Activated naive CD4-positive, alpha-beta T cell treated with anti-CD3 and anti-CD28 coated beads, Interleukin-2, amount 50 U/mL, for 24 hours (primary cell): ENCODE results near the gene UNC80.
A peak's percentile ranks its signal among the peaks of the same experiment; 100 is the strongest.

ENCODE experiments used
- H3K27ac Mint-ChIP-seq: one replicate; pipeline ENCODE4 v1.8.0; 2021; ENCODE audit warnings: mild to moderate bottlenecking, mixed read lengths
- H3K27me3 Mint-ChIP-seq: one replicate; pipeline ENCODE4 v1.8.0; 2021; ENCODE audit warnings: mixed read lengths
- H3K36me3 Mint-ChIP-seq: one replicate; pipeline ENCODE4 v1.8.0; 2021; ENCODE audit warnings: mixed read lengths
- H3K4me1 Mint-ChIP-seq: one replicate; pipeline ENCODE4 v1.8.0; 2021; ENCODE audit warnings: mixed read lengths
- H3K4me3 Mint-ChIP-seq: one replicate; pipeline ENCODE4 v1.8.0; 2021; ENCODE audit warnings: mild to moderate bottlenecking, mixed read lengths
- H3K9me3 Mint-ChIP-seq: one replicate; pipeline ENCODE4 v1.8.0; 2021; ENCODE audit warnings: mixed read lengths

The UNC80 gene

DNA sequence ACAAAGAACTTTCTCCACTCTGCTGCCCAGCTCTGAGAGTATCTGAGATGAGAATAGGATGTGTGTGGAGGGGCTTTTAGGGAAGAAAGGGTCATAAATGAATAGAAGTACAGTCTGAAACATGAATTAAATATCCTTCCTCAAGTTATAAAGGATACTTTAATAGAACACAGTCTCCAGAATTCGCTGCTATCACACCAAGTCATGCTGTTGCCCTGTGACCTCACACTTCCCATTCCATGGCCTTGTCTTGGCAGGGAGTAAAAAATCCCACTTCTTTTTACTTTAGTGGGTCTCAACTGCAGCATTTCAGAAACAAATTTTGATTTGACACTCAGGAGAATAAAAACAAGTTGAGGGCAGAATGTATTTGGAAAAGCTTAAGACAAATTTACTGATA lies 227.0 kb downstream of the UNC80 start:
- no peaks in the 10 kb centered on the region for H3K27me3 Mint-ChIP-seq
- peaks cover 26% of the 10 kb centered on the region for H3K4me1 Mint-ChIP-seq
- no peak overlapping the region for H3K27ac Mint-ChIP-seq
- H3K36me3 Mint-ChIP-seq: peaks cover 1% of the 10 kb centered on the region
- no peak overlapping the region for H3K4me3 Mint-ChIP-seq
- H3K9me3 Mint-ChIP-seq: no peaks in the 10 kb centered on the region

- Mint-ChIP-seq H3K27me3 (no peaks in the 10 kb centered on the region), H3K4me3 (no peak overlapping the region), H3K4me1 (peaks cover 46% of the 10 kb centered on the region), H3K9me3 (no peaks in the 10 kb centered on the region), H3K27ac (no peak overlapping the region), H3K36me3 (peaks cover 1% of the 10 kb centered on the region)
These were observed 229.1 kb downstream of the UNC80 start for GRCh38 chr2:210000464-210001324.

DNA sequence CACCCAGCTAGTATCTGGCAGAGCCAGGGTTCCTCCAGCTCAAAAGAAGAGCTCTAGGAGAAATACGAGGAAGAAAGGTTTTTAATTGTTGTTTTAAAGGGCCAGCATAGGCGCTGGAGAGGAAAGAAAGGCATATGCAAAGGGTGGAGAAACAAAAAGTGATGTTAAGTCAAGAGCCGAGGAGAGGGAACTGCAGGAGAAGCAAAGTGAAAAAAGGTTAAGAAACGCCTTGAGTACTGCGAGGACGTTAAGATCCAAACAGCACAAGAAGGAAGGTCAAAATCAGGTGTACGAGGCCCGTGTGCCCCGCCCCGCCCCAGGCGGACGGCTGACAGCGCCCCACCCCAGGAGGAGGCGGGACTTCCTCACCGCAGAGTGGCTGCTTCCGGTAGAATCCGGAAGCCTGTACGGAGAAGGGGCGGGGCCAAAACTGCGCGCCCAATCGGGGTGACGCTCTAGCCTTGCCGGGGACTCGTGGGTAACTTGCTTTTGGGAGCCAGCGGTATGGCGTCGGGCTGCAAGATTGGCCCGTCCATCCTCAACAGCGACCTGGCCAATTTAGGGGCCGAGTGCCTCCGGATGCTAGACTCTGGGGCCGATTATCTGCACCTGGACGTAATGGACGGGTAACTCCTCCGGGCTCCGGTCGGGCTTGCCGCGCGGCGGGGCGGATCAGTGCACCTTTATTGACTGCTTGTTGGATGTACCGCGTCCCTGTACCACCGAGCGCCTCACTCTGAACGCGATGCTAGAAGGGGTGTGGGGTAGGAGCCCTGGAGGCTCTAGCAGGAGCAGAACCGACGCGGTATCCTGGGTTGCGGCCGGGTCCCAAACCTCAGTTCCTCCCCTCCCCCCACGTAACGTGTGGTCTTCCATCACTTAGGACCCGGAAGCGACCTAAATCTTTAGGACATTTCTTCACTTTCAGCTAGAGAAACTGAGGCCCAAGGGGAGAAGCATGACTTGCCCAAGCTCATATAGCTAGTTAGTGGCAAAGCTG lies 230.8 kb downstream of the UNC80 start, which contains the start of gene RPE:
TSS of gene RPE (plus strand) at position 481 of the 1,000 bp plus-strand sequence. CDS start at position 505, 24 bp downstream.
- peaks cover 1% of the 10 kb centered on the region for H3K36me3 Mint-ChIP-seq
- peak within 1 kb of the TSS; percentile 98 for H3K4me3 Mint-ChIP-seq
- H3K9me3 Mint-ChIP-seq: no peaks in the 10 kb centered on the region
- peaks cover 64% of the 10 kb centered on the region for H3K4me1 Mint-ChIP-seq
- H3K27ac Mint-ChIP-seq: peak within 1 kb of the TSS; percentile 93
- H3K27me3 Mint-ChIP-seq: no peaks in the 10 kb centered on the region

DNA sequence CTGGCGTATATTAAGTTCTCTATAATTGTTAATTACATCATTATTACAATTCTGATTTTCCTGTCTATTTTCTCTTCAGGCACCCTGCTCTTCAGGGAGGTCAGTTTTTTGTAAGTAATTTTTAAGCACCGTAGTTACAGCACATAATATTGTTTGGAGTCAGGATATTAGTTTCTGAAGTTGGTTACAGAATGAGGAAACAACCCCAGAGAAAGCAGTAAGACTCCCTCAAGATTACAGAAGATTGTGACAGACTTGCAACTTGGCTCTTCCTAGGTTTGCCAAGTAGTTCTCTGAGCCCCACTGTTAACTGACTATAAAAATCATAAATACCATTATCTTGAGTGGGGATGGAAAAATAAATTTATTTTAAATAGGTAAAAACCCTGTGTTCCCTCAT lies 231.7 kb downstream of the UNC80 start:
- peaks cover 3% of the 10 kb centered on the region for H3K36me3 Mint-ChIP-seq
- no peaks in the 10 kb centered on the region for H3K27me3 Mint-ChIP-seq
- peak overlapping the region; percentile 98 for H3K4me3 Mint-ChIP-seq
- H3K9me3 Mint-ChIP-seq: no peaks in the 10 kb centered on the region
- H3K4me1 Mint-ChIP-seq: peaks cover 73% of the 10 kb centered on the region
- no peak overlapping the region for H3K27ac Mint-ChIP-seq

DNA sequence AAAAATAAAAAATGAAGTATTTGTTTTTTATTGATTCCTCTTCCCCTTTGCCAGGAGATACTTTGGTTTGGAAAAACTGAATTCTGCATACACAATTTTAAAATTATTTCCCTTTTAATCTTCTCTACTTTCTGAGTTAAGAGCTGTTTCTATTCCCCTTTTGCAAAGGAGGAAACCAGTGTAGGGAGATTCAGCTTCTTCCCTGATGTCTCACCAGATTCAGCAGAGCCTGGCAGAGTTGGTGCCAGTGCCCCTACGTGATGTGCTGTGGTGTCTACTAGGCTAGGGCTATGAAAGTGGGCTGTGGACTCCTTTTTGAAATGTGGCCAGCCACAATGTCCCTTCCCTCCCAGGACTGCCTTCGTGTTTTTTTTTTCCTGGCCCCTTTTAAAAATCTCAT lies 233.2 kb downstream of the UNC80 start:
- H3K36me3 Mint-ChIP-seq: peaks cover 4% of the 10 kb centered on the region
- no peaks in the 10 kb centered on the region for H3K27me3 Mint-ChIP-seq
- peak overlapping the region; percentile 62 for H3K27ac Mint-ChIP-seq
- H3K9me3 Mint-ChIP-seq: no peaks in the 10 kb centered on the region
- peaks cover 74% of the 10 kb centered on the region for H3K4me1 Mint-ChIP-seq
- peak overlapping the region; percentile 72 for H3K4me3 Mint-ChIP-seq

GRCh38 chr2:210007895-210008294 lies 236.3 kb downstream of the UNC80 start:
- Mint-ChIP-seq H3K4me3 (no peak overlapping the region), H3K36me3 (peaks cover 14% of the 10 kb centered on the region), H3K9me3 (no peaks in the 10 kb centered on the region), H3K4me1 (peaks cover 76% of the 10 kb centered on the region), H3K27ac (no peak overlapping the region), H3K27me3 (no peaks in the 10 kb centered on the region)

DNA sequence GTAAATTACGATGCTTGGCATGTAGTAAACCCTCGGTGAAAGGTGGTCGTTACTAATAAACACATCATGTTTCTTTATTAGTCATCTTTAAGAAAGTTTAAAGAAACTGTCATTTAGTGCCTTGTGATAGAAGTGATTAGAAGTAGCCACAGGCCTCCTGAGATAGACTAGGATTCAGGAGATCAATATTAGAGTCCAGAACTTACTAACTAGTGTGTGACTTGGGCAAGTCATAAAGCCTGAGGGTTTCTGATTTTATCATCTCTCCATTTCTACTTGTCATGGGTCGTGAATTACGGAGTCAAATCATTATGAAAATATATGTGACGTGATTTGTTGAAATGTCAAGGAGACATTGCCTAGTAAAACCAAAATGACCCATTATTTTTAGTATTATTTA lies 237.5 kb downstream of the UNC80 start:
- H3K27me3 Mint-ChIP-seq: no peaks in the 10 kb centered on the region
- H3K9me3 Mint-ChIP-seq: no peaks in the 10 kb centered on the region
- H3K4me3 Mint-ChIP-seq: no peak overlapping the region
- peaks cover 65% of the 10 kb centered on the region for H3K4me1 Mint-ChIP-seq
- H3K27ac Mint-ChIP-seq: no peak overlapping the region
- peaks cover 14% of the 10 kb centered on the region for H3K36me3 Mint-ChIP-seq

GRCh38 chr2:210009896-210010295 lies 238.3 kb downstream of the UNC80 start:
- H3K4me3 Mint-ChIP-seq: no peak overlapping the region
- peaks cover 16% of the 10 kb centered on the region for H3K36me3 Mint-ChIP-seq
- no peak overlapping the region for H3K27ac Mint-ChIP-seq
- no peaks in the 10 kb centered on the region for H3K9me3 Mint-ChIP-seq
- no peaks in the 10 kb centered on the region for H3K27me3 Mint-ChIP-seq
- peaks cover 60% of the 10 kb centered on the region for H3K4me1 Mint-ChIP-seq

DNA sequence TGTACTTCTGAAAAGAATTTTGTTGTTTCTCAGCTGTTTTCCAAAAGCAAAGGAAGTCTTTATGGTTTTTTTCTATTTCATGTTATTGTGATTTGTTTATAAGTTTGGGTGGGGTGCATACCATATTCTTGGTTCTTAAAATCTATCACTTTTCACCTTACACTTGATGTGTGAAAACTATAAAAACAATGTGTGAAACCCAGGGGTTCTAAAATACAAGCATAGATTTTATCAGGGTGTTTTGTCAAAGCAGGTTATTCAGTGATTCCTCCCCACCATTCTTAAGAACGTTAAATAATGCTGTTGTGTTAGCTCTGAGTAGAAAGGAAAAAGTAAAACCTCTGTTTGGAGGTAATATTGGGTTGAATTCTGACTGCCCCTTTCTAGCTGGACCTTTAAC lies 248.5 kb downstream of the UNC80 start:
- H3K9me3 Mint-ChIP-seq: no peaks in the 10 kb centered on the region
- peaks cover 4% of the 10 kb centered on the region for H3K4me1 Mint-ChIP-seq
- H3K27me3 Mint-ChIP-seq: no peaks in the 10 kb centered on the region
- peaks cover 16% of the 10 kb centered on the region for H3K36me3 Mint-ChIP-seq
- H3K27ac Mint-ChIP-seq: no peak overlapping the region
- no peak overlapping the region for H3K4me3 Mint-ChIP-seq

- H3K4me1 Mint-ChIP-seq: no peaks in the 10 kb centered on the region
- no peaks in the 10 kb centered on the region for H3K27me3 Mint-ChIP-seq
- no peak overlapping the region for H3K4me3 Mint-ChIP-seq
- H3K27ac Mint-ChIP-seq: no peak overlapping the region
- H3K36me3 Mint-ChIP-seq: peaks cover 19% of the 10 kb centered on the region
- no peaks in the 10 kb centered on the region for H3K9me3 Mint-ChIP-seq
These were observed 251.2 kb downstream of the UNC80 start for GRCh38 chr2:210022824-210023223.

- Mint-ChIP-seq H3K27ac (no peak overlapping the region), H3K27me3 (no peaks in the 10 kb centered on the region), H3K9me3 (no peaks in the 10 kb centered on the region), H3K4me3 (no peak overlapping the region), H3K36me3 (peaks cover 16% of the 10 kb centered on the region), H3K4me1 (peaks cover 3% of the 10 kb centered on the region)
These were observed 256.0 kb downstream of the UNC80 start for GRCh38 chr2:210027608-210028007.

DNA sequence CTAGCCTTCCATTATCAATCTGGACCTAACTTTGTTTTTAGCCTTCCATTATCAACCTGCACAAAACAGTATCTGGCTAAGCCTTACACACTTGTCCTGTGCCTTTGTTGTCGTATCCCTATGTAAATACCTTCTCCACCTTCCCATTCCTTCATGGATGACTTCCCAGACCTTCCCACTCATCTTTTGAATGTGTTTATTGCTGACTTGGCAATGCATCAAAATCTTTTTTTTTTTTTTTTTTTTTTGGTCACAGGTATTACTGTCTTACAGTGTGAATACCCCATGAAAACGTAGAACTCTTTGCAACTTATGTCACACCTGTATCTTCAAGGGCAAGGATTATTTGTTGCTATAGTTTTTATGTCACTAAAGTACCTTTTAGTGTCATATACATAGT lies 256.5 kb downstream of the UNC80 start:
- Mint-ChIP-seq H3K4me3 (no peak overlapping the region), H3K4me1 (peaks cover 7% of the 10 kb centered on the region), H3K27me3 (no peaks in the 10 kb centered on the region), H3K36me3 (peaks cover 12% of the 10 kb centered on the region), H3K9me3 (no peaks in the 10 kb centered on the region), H3K27ac (no peak overlapping the region)

DNA sequence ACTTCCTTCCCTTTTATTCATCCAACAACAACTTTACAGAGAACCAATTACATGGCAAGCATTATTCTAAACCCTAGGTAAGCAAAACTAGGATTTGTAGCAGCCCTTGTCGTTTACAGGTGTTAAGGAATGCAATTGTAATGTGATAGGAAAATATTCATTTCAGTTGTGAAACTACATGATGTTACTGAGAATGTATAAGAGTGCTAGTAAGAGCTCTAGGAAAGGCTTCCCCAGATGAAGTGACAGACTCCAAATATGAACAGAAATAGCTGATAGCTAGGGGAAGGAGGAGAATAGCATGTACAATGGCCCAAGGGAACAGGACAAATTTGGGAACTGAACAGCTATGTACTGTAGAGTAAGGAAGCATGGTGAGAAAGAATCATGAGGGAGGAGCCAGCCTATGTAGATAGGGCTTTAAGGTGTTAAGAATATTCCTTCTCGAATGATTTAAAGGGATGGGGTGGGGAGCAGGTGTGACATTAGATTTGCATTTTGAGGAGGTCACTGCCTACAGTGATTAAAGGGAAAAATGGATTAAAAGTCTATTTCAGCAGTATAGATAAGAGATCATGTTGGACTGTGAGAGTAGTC lies 262.6 kb downstream of the UNC80 start:
- no peak overlapping the region for H3K27ac Mint-ChIP-seq
- no peak overlapping the region for H3K4me3 Mint-ChIP-seq
- no peaks in the 10 kb centered on the region for H3K27me3 Mint-ChIP-seq
- peaks cover 5% of the 10 kb centered on the region for H3K9me3 Mint-ChIP-seq
- peaks cover 7% of the 10 kb centered on the region for H3K36me3 Mint-ChIP-seq
- H3K4me1 Mint-ChIP-seq: peaks cover 14% of the 10 kb centered on the region

DNA sequence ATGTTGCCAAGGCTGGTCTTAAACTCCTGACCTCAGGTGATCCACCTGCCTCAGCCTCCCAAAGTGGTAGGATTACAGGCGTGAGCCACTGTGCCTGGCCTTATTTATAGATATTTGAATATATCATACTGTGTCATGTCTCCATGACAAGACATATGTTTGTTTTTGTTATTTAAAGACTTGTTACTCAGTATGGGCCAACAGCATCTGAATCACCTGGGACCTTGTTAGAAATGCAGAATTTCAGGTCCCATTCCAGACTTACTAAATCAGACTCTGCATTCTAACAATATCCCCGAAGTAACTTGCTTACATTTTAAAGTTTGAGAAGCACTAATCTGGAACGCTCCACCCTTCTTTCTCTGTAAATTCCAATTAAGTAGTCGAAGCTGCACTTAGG lies 264.0 kb downstream of the UNC80 start:
- no peaks in the 10 kb centered on the region for H3K27me3 Mint-ChIP-seq
- no peak overlapping the region for H3K4me3 Mint-ChIP-seq
- no peak overlapping the region for H3K27ac Mint-ChIP-seq
- peaks cover 5% of the 10 kb centered on the region for H3K9me3 Mint-ChIP-seq
- H3K4me1 Mint-ChIP-seq: peaks cover 14% of the 10 kb centered on the region
- H3K36me3 Mint-ChIP-seq: peaks cover 7% of the 10 kb centered on the region

- H3K27ac Mint-ChIP-seq: no peak overlapping the region
- no peak overlapping the region for H3K4me3 Mint-ChIP-seq
- peaks cover 5% of the 10 kb centered on the region for H3K9me3 Mint-ChIP-seq
- H3K27me3 Mint-ChIP-seq: no peaks in the 10 kb centered on the region
- peaks cover 10% of the 10 kb centered on the region for H3K36me3 Mint-ChIP-seq
- H3K4me1 Mint-ChIP-seq: peaks cover 7% of the 10 kb centered on the region
These were observed 266.4 kb downstream of the UNC80 start for GRCh38 chr2:210038078-210038477.
